Psoas muscle (tissue), 8 donors: ENCODE data around the gene FNDC5. TPM values are rescaled to one million over a fixed set of nuclear protein-coding genes. Genes with fewer than 3 reads are reported as not detected.

Experiments
- ATAC-seq, 4 donors: fragments of 200-7000 bp; cut with Tn5 transposase; one replicate each; pipeline ENCODE4 v1.9.1; 2020; ENCODE audit warnings: moderate library complexity in 3 of 4, mild to moderate bottlenecking in 2 of 4
- DNase-seq, 2 donors: peaks; one replicate each; pipeline ENCODE4 v3.0.0-alpha.2; 2020
- H3K27ac ChIP-seq: fragments of 200-600 bp; one replicate; pipeline ENCODE4 v1.8.0; 2022
- H3K27me3 ChIP-seq, 3 donors: fragments of 200-600 bp in 1 of 3; one replicate each; pipeline versions ENCODE4 v1.6.1 to v1.8.0; 2013 to 2022; ENCODE audit warnings: low read length in 2 of 3, mild to moderate bottlenecking in 2 of 3, moderate library complexity in 1 of 3; ENCODE audit not compliant: insufficient read depth in 3 of 3
- H3K36me3 ChIP-seq, 2 donors: fragments of 200-600 bp in 1 of 2; one replicate each; pipeline versions ENCODE4 v1.6.1 to v1.8.0; 2013 to 2022; ENCODE audit warnings: low read depth in 1 of 2, mild to moderate bottlenecking in 1 of 2, moderate library complexity in 1 of 2; ENCODE audit not compliant: insufficient read depth in 1 of 2
- H3K4me1 ChIP-seq: fragments of 200-600 bp; one replicate; pipeline ENCODE4 v1.8.0; 2022
- H3K4me3 ChIP-seq: fragments of 200-600 bp; one replicate; pipeline ENCODE4 v1.8.0; 2022; ENCODE audit warnings: mild to moderate bottlenecking
- H3K9me3 ChIP-seq: fragments of 200-600 bp; one replicate; pipeline ENCODE4 v1.8.0; 2022
- WGBS, 3 donors: extraction: QIAGEN DNeasy Blood & Tissue Kit; methylation state at CpG; one replicate each; pipeline versions ENCODE4 v1.1.6 to v1.1.7; 2013; 5-methylcytosine and 5-hydroxymethylcytosine counted together
- intact Hi-C, 2 donors: fragments of 100-400 bp; cut with DNase I; formaldehyde crosslinking; loops; one replicate each; pipeline versions ENCODE4 v1.11.0 to v1.14.2; 2022
- long read RNA-seq, 2 donors: library from polyadenylated mRNA; unstranded; transcript quantifications; one replicate each; pipeline ENCODE4 v2.0.0, GENCODE V29; 2021
- polyA plus RNA-seq, 3 donors: library from polyadenylated mRNA; stranded (reverse); fragments of 200-250 nt; gene quantifications; one replicate each; pipeline ENCODE4 v1.2.3, GENCODE V29; 2013
- total RNA-seq, 4 donors: library from RNA; stranded (reverse); fragmentation: NEBNext Ultra II Directional in 2 of 4; extraction: Animal tissue kit (Norgen Biotek cat#: 25700) in 2 of 4; gene quantifications; one replicate each; pipeline versions ENCODE4 v1.2.1 to v1.2.4, GENCODE V29; 2021 to 2023
- TF ChIP-seq, protein P1 (sequence below): fragments of 200-600 bp; IDR thresholded peaks from one replicate; pipeline ENCODE4 v1.8.0; 2022; ENCODE audit warnings: antibody characterized with exemption
- donor health status: healthy with polysubstance abuse.
- donor health status: DM: no; HTN: no; CAD: no; lungs with moderate emphysema.
- donor health status: Bipolar disorder and iron deficiency.
- donor health status: healthy.
- donor health status: DM: yes; HTN: yes; CAD: no.
- donor health status: DM: no; HTN: no; CAD: no.
- donor health status: DM: no; HTN: no; CAD: no.
- donor health status: DM: yes; HTN: yes; CAD: no.

FNDC5 gene
- total RNA-seq (100 to 1,000 TPM in 1 of 4 donors, 10 to 100 TPM in 3; 72.8 to 184 (median 86.6) TPM), polyA plus RNA-seq (100 to 1,000 TPM in 1 of 3 donors, 10 to 100 TPM in 2; 73.3 to 176 (median 91.6) TPM)
- long read RNA-seq, donor 1, transcript FNDC5-201 (6 exons, 2,732 nt) = major isoform, 6 of 59 reads
- long read RNA-seq, donor 1, partial matches to known transcripts = 27 of 59 reads
- long read RNA-seq, donor 1, other reads (novel, unspliced or antisense) = 25 of 59 reads
- long read RNA-seq, donor 2, transcript FNDC5-201 (6 exons, 2,732 nt) = major isoform, 25 of 176 reads
- long read RNA-seq, donor 2, partial matches to known transcripts = 61 of 176 reads
- long read RNA-seq, donor 2, other reads (novel, unspliced or antisense) = 89 of 176 reads

DNA sequence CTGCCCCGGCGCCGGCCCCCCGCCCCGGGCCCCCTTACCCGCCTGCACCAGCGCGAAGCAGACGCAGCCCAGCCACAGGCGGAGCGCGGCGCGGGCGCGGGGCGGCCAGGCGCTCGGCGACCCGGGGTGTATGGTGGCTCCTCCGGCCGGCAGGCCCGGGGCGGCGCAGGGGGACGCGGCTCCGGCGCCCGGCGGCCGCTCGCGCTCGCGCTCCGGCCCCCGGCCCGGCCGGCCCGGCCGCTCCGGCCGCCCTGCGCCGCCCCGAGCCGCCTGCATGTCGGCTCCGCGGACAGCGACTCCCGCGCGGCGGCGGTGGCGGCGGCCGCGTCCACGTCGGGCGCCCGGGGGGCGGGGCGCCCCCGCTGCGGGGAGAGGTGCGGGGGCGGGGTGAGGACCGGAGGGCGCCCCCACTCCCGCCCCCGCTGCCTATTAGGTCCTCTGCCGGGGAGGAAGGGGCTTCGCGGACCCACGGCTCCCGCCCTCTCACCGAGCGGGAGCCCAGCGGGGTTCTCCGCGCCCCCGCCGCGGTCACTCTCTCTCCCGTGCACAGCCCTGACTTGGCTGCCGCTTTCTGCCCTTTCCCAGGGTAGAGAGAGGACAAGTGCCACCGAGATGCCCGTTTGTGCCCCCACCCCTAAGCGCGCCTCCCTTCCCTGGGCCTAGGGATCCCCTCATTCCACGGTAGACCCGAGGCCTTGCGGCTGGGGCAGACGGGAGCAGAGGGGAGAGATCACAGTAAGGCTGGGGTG, at the start of gene FNDC5:
TSS of gene FNDC5 (minus strand) at position 298 of the 749 bp plus-strand sequence.
- H3K4me3 ChIP-seq = peak within 1 kb of the TSS; percentile 63
- intact Hi-C loops = loop anchor here (1.0 to 5.0 kb wide), 4 partner anchors 43 to 218 kb away; partner anchors contain the start of genes S100PBP (in 1 of the 2) and YARS1 (in 1 of the 2)
- WGBS, 3 donors = 2 to 4% (median 3%) methylated on average over 23 to 99 of the region's 99 CpGs
- H3K9me3 ChIP-seq = no peaks in the 10 kb centered on the region
- ATAC-seq (peak; percentile 28 to 69 (median 63)), DNase-seq (no peak)
- H3K36me3 ChIP-seq = no peaks in the 10 kb centered on the region
- TF ChIP-seq, protein P1, sequence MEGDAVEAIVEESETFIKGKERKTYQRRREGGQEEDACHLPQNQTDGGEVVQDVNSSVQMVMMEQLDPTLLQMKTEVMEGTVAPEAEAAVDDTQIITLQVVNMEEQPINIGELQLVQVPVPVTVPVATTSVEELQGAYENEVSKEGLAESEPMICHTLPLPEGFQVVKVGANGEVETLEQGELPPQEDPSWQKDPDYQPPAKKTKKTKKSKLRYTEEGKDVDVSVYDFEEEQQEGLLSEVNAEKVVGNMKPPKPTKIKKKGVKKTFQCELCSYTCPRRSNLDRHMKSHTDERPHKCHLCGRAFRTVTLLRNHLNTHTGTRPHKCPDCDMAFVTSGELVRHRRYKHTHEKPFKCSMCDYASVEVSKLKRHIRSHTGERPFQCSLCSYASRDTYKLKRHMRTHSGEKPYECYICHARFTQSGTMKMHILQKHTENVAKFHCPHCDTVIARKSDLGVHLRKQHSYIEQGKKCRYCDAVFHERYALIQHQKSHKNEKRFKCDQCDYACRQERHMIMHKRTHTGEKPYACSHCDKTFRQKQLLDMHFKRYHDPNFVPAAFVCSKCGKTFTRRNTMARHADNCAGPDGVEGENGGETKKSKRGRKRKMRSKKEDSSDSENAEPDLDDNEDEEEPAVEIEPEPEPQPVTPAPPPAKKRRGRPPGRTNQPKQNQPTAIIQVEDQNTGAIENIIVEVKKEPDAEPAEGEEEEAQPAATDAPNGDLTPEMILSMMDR = no peak
- peaks cover 9% of the 10 kb centered on the region for H3K4me1 ChIP-seq
- H3K27ac ChIP-seq = peak within 1 kb of the TSS; percentile 69
- no peaks in the 10 kb centered on the region for H3K27me3 ChIP-seq

DNA sequence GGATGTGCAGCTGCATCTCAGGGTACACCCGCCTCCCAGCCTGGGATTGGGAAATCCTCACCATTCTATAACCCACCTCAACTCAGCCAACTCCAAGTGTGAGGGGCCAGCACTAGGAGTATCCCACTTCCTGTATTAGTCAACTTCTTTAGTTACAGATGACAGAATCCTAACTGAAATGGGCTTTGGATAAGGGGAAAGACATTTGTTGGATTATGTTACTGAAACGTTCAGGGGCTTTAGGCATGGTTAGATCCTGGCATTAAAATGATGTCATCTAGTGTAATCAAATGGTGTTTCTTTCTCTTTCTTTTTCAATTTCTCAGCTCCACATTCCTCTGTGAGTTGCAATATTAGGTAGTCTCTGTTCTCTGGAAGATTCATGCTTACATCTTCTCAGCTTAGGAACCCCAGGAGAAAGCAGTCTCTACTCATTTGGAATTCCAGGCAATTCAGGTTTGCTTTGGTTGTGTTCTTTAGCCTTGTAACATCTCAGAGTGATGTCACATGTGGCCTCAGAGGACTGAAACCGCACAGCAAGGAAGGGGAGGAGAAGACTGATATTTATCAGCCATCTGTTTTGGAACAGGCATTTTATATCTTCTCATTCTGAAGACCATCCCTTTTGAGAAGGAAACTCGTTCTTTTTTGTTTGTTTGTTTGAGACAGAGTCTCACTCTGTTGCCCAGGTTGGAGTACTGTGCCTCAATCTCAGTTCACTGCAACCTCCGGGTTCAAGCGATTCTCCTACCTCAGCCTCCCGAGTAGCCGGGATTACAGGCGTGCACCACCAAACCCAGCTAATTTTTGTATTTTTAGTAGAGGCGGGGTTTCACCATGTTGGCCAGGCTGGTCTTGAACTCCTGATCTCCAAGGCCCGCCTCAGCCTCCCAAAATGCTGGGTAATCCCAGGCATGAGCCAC, 49.4 kb upstream of the FNDC5 start:
- no peaks in the 10 kb centered on the region for H3K9me3 ChIP-seq
- DNase-seq (peak in 1 of 2 donors; percentile 55), ATAC-seq (peak; percentile 28 to 37 (median 34))
- H3K27me3 ChIP-seq = peaks cover 0 to 9% (median 7%) of the 10 kb centered on the region in 3 donors
- intact Hi-C loops = no loop called here
- TF ChIP-seq, protein P1 = no peak
- H3K4me1 ChIP-seq = peaks cover 6% of the 10 kb centered on the region
- H3K36me3 ChIP-seq = no peaks in the 10 kb centered on the region
- 71 to 73% (median 72%) methylated on average over 11 of the region's 11 CpGs for WGBS, 3 donors
- H3K27ac ChIP-seq = no peak overlapping the region
- H3K4me3 ChIP-seq = no peak overlapping the region

- intact Hi-C loops = no loop called here
- TF ChIP-seq, protein P1 = no peak
Measured at GRCh38 chr1:32918179-32918578, 47.5 kb upstream of the FNDC5 start.

DNA sequence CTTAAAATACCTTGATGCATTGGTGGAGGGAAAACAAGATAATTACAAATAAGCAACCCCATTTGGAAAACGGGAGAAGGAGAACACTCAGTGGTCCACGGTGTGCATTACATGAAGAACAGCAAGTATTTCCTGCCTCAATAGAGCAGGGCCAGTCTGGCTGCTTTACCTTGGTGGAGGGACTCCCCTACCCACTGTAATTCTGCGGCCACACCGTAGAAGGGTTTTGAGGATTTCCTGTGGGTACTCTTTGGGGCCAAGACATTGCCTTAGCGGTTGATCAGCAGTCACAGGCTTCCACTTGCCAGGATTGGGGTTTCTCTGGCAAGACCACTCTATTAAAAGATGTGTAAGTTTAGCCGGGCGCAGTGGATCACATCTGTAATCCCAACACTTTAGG, 46.8 kb upstream of the FNDC5 start:
- no peak overlapping the region for H3K27ac ChIP-seq
- H3K36me3 ChIP-seq = no peaks in the 10 kb centered on the region
- intact Hi-C loops = no loop called here
- no peak for DNase-seq
- H3K27me3 ChIP-seq = peaks cover 0 to under 1% (median 0%) of the 10 kb centered on the region in 3 donors
- TF ChIP-seq, protein P1 = no peak
- no peak overlapping the region for H3K4me3 ChIP-seq
- H3K9me3 ChIP-seq = no peaks in the 10 kb centered on the region
- no peak for ATAC-seq
- 76 to 79% (median 79%) methylated on average over 7 of the region's 7 CpGs for WGBS, 3 donors
- H3K4me1 ChIP-seq = peaks cover 6% of the 10 kb centered on the region

More at GRCh38 chr1:32918179-32918578, 47.5 kb upstream of the FNDC5 start:
- H3K4me1 ChIP-seq = peaks cover 6% of the 10 kb centered on the region
- H3K9me3 ChIP-seq = no peaks in the 10 kb centered on the region
- DNase-seq (no peak), ATAC-seq (no peak)
- WGBS, 3 donors = 50 to 59% (median 57%) methylated on average over 1 of the region's 1 CpG
- no peak overlapping the region for H3K27ac ChIP-seq
- no peaks in the 10 kb centered on the region for H3K36me3 ChIP-seq
- no peak overlapping the region for H3K4me3 ChIP-seq
- H3K27me3 ChIP-seq = peaks cover 0 to 3% (median 0%) of the 10 kb centered on the region in 3 donors
